Fibroblast of skin of back (primary cell): ENCODE results near the gene APOM.

ENCODE experiments used
- DNase-seq: peaks from one replicate; pipeline ENCODE4 v3.0.0-alpha.2; 2013

APOM gene

DNA sequence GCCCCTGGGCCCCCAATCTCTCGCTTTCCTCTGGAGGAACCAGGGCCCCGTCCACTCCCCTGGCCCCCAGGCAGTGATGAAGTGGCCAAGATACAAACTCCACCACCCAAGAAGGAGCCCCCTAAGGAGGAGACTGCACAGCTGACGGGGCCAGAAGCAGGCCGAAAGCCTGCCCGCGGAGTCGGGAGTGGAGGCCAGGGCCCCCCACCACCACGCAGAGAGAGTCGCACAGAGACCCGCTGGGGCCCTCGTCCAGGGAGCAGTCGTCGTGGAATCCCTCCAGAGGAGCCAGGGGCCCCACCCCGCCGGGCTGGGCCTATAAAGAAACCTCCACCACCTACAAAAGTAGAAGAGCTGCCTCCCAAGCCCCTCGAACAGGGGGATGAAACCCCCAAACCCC lies 24.5 kb upstream of the APOM start:
- DNase-seq, result no peak

DNA sequence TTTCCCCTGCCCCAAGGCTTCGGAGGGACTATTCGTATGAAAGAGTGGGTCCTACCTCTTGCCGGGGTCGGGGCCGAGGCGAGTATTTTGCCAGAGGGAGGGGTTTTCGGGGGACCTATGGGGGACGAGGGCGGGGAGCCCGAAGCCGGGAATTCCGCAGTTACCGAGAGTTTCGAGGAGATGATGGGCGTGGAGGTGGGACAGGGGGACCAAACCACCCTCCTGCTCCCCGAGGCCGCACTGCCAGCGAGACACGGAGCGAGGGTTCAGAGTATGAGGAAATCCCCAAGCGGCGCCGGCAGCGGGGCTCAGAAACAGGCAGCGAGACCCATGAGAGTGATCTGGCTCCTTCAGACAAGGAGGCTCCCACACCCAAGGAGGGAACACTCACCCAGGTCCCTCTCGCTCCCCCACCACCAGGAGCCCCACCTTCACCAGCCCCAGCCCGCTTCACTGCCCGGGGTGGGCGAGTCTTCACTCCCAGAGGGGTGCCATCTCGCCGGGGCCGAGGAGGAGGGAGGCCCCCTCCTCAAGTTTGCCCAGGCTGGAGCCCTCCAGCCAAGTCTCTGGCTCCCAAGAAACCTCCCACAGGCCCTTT lies 23.9 kb upstream of the APOM start:
- DNase-seq, result no peak

DNA sequence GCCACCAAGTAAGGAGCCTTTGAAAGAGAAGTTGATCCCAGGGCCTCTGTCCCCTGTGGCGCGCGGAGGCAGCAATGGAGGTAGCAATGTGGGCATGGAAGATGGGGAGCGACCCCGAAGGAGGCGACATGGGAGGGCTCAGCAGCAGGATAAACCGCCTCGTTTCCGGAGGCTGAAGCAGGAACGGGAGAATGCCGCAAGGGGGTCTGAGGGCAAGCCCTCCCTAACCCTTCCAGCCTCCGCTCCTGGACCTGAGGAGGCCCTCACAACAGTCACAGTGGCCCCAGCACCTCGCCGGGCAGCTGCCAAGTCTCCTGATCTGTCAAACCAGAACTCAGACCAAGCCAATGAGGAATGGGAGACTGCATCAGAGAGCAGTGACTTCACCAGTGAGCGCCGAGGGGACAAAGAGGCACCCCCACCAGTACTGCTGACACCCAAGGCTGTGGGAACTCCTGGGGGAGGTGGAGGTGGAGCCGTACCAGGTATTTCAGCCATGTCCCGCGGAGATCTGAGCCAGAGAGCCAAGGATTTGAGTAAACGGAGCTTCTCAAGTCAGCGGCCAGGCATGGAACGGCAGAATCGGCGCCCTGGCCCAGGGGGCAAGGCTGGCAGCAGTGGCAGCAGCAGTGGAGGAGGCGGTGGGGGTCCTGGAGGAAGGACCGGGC lies 23.3 kb upstream of the APOM start:
- DNase-seq, result no peak

DNA sequence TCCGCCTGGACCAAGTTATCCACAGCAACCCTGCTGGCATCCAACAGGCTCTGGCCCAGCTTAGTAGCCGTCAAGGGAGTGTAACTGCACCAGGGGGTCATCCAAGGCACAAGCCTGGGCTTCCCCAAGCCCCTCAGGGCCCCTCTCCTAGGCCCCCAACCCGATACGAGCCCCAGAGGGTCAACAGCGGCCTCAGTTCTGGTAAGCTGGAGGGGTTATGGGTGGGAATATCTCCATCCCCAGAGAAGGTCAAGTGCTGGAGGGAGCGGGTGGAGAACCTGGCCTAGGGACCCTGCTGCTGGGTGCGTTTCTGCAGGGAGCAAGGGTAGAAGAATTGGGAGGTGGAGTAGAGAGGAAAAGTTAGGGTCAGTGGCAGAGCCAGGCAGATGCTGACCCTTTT lies 22.2 kb upstream of the APOM start:
- no peak for DNase-seq

DNA sequence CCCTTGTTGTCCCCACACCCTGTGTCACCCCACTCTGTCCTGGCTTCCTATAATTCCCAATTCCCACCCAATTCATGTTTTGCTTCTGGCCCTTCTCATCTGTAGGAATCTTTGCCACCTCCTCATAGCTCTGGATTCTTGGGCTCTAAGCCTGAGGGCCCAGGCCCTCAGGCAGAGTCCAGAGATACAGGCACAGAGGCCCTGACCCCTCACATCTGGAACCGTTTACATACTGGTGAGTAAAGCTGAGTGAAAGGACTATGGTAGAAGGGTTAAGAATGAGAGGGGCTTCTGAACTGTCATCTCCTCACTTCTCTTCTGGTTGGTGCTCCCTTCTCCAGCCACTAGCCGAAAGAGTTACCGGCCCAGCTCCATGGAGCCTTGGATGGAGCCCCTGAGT lies 21.6 kb upstream of the APOM start:
- no peak for DNase-seq

DNA sequence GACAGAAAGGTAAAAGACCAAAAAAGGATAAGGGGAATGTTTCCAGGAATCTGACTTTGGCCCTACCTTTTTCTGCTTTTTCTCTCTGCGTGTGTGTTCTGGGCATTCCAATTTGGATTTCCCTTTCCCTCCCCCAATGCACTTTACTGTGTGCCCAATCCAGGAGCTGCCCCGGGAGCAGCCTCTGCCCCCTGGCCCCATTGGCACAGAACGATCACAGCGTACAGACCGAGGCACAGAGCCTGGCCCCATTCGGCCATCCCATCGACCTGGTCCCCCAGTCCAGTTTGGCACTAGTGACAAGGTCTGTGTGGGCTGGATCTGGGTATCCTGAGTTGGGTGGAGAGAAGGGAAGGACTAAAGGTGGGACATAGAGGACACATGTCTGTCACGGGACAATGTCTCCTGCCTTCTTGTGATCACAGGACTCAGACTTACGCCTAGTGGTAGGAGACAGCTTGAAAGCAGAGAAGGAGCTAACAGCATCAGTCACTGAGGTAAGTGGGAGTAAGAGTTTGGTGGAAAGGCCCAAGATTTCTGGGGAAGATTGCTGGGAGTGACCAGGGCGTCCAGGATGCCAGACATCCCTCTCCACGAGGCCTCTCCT lies 20.6 kb upstream of the APOM start:
- DNase-seq, result no peak

DNA sequence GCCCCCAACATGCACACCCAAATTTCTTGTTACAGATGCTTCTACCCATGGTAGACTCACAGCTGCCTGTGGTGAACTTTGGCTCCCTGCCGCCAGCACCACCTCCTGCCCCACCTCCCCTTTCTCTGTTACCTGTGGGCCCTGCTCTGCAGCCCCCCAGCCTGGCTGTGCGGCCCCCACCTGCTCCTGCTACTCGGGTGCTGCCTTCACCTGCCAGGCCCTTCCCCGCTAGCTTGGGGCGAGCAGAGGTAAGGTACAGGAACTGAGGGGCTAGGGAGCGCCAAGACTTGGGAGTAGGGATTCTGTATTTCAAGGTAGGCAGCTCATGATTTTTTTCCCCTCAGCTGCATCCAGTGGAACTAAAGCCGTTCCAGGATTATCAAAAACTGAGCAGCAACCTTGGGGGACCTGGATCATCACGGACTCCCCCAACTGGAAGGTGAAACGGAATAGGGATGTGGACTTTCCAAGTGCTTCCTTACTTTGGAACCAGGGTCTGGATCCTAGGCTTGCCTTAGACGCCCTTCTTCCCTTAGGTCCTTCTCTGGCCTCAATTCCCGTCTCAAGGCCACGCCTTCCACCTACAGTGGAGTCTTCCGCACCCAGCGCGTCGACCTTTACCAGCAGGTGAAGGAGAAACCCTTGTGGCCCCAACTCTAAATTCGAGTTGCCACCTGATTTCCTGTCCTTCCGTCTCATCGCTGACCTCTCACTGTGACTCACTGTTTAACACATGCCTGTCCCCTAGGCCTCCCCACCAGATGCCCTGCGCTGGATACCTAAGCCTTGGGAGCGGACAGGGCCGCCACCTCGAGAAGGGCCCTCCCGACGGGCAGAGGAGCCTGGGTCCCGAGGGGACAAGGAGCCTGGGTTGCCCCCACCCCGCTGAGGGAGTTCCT lies 18.7 kb upstream of the APOM start:
- DNase-seq, result no peak

DNA sequence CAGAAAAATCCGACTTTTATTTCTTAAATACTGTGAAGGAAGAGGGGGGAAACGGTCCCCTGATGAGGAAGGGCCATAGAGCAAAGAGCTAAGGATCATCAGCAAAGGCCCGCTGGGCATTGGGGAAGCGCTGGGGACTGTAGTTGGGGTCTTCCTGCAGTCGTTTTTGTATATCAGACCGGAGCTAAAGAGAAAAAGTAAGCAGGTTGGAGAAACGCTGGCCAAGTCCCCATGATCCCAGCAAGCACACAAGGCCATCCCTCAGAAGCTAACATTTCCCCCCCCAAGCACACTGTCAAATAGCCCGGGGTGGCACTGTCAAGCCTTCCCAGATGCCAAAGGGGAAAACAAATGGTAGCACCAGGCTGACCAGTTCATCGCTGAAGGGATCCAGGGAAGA lies 16.7 kb upstream of the APOM start:
- no peak for DNase-seq

DNA sequence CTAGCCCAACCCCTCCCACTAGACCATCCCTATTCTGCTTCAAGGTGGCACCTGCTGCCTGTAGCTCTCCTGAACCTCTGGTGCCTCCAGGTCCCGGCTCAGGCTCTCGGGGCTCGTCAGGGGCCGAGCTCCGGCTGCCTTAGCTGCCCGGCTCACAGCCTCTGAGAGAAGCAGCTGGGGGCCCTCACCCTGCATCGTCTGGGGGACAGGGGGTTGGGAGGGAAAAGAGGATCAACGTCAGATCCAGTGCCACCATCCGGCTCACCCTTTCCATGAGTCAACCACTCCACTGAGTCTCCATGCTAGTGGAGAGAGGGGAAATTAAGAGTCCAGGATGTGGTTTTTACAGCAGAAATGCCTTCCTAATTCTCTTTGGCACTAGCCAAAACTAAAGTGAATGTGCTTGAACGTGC lies 16.2 kb upstream of the APOM start:
- peak; percentile 40 for DNase-seq

DNA sequence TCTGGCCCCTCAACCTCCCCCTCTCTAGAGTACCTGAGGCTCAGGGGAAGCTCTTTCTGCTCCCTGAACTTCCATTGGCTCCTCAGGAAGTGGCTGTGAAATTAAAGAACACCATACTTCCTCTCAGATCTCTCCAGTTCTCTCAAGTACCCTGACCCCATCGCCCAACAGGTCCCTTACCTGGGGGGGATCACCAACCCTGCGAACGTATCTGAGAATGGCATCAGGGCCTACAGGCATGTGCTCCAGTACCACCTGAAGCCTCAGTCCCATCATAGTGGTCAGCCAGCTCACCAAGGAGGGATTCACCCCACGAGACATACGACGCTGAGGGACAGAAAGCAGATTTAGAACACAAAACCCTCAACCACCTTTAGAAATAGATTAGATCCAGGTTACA lies 15.1 kb upstream of the APOM start:
- DNase-seq, result no peak

DNA sequence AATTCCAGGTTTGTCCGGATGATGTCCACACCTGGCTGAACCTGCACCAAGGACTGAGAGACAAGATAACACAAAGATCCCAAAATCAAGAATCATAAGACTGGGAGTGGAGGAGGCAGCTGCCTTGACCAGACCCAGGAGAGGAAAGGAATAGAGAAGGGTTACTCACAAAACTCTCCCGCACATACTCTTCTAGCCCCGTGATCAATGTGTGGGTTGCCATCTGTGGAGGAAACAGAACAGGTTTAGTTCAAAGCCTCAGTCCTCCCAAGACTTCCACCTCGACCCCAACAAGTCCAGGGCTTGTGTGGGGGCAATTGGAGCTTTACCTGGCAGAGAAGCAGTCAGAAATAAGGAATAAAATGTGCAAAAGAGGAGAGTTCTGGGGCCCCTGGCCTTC lies 14.3 kb upstream of the APOM start:
- no peak for DNase-seq

DNA sequence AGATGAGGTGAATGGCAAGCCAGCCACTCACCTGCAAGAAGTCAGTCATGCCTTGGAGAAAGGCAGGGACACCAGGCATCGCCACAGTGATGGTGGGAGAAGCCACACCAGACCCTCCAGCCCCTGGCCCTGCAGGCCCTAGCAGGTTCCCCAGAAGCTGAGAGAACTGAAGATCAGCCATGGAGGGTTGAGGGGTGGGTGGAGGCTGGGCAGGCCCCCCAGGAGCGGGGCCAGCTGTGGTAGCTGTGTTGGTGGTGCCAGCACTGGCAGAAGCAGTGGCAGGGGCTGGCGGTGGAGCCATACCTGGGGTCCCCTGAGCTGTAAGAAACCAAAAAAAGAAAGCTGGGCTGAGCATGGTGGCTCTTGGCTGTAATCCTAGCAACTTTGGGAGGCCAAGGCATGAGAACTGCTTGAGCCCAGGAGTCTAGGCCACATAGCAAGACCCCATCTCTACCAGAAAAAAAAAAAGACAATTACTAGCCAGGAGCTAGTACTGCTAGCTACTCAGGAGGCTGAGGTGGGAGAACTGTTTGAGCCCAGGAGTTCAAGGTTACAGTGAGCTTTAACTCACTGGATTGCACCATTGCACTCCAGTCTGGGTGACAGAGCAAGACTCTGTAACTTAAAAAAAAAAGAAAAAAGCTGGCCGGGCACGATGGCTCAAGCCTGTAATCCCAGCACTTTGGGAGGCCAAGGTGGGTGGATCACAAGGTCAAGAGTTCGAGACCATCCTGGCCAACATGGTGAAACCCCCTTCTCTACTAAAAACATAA lies 12.7 kb upstream of the APOM start:
- DNase-seq, result no peak

DNA sequence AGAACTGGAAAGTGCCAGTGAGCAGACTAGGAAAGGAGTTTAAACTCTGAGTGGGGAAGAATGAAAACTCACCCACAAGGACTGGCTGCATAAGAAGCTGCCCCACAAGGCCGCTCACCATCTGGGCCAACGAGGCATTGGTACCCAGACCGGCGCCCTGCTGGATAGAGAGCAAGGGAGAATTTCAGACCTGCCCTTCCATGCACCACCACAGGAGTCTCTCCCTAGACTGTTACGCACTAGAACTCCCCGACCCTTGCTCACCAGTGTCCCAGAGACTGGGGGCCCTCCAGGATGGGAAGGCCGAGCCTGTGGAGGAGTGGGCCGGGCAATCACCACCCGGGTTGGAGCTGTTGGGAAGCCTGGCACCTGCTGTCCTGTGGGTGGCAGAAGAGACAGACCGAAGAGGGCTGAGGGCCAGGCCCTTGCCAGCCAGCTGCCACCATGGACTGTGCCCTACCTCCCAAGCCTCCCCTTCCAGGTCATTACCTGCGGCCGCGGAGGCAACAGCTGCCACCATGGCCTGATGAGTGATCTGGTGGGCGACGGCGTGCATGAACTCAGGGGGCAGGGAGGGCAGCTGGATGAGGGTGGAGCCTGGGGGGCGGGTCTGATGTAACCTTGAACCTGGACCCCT lies 11.8 kb upstream of the APOM start:
- DNase-seq, result no peak

DNA sequence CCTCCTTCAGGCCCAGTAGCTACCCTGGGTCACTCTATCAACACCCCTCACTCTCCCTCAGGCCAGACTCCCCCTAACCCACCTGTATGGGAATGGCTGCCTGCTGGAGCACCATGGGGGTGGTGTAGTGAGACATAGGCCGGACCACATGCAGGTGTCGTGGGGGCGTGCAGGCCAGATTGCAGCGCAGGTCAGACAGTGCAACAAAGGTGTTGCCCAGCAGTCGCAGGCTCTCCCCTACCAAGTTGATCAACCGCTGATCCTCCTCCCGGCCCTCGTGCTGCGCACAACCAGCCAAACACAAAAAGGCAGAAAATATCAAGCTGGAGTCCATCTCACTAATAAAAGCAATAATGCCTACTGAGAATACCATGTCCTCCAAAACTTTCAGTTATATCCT lies 10.4 kb upstream of the APOM start:
- DNase-seq, result no peak

DNA sequence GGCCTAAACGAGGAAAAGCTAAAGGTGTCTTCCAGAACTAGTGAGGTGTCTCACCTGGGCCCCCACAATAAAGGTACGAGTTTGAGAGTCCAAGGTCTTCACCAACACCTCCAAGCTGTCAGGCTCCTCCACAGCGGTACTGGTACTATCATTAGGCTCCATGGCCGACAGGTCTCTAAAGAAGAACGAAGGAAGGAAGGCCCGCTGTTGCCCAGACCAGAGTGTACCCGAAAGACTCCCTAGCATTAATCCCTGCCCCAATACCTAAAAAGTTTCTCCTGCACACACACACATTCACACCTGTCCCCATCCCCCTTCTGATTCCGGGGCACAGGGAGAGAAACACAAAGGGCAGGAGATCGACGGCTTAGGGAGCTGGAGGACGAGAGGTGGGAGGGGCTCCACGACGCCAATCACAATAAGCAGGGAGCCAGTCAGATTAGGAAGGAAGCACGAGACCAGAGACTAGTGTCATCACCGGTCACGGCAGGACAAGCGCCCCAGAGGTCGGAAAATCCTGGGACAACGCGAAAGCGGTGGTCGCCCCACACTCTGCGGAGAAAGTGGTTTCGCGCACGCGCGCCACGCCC lies 4.0 kb upstream of the APOM start:
- DNase-seq, result peak; percentile 81

DNA sequence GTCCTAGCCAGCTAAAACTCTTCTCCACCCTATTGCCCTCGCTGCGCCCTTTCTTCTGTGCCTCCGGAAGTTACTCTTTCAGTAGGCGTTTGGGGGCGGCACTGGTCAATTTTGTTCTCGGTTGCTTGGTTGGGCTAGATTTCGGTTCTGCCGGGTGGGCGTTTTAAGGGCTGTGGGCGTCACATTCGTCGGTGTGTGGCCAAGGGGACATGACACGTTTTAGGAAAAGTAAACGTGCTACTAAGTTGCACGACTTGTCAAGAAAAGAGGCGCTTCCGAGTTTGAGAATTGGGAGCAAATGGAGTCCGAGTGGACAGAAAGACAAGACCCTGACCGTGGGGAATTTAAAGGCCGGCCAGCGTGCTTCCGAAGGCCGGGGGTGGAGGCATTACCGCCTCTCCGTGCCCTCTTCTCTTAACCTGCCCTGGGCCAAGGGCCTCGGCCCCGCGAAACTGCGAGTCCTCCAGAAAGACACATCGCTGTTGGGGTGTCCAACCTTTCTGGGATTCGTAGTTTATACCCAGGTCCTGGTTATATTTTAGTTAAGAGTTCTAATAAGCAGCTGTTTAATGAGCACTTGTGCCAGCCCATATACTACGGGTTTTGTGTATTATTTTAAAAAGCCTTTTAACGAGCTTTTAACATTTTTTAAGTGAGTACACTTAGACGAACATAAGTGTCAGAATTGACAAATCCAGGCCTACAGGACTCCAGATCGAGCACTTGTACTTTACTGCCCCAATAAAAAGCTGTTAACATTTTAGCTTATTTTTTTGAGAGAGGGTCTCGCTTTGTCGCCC lies 2.6 kb upstream of the APOM start:
- DNase-seq, result peak; percentile 94

DNA sequence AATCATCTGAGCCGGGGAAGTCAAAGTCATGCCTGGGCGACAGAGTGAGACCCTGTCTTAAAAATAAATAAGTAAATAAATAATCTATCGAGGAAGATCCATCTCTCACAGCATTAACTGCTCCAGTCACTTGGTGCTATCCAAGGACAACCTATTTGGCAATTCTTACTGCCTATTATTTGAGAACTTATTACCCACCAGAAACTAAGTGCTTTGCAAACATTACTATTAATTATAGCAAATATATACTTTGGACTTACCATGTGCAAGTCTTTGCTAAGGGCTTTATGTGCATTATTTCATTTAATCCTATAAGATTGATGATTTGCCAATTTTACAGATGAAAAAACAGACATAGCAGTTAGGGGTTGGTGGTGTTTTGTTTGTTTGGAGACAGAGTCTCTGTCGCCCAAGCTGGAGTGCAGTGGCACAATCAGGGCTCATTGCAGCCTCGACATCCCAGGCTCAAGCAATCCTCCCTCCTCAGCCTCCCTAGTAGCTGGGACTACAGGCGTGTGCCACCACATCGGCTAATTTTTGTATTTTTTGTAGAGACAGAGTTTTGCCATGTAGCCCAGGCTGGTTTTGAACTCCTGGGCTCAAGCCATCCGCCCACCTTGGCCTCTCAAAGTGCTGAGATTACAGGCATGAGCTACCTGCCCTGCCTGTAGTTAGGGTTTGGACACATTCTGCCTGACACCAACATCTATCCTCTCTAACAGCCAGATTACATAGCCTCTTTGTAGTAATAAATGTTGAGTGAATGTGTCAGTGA lies 933 bp upstream of the APOM start:
- DNase-seq, result no peak

DNA sequence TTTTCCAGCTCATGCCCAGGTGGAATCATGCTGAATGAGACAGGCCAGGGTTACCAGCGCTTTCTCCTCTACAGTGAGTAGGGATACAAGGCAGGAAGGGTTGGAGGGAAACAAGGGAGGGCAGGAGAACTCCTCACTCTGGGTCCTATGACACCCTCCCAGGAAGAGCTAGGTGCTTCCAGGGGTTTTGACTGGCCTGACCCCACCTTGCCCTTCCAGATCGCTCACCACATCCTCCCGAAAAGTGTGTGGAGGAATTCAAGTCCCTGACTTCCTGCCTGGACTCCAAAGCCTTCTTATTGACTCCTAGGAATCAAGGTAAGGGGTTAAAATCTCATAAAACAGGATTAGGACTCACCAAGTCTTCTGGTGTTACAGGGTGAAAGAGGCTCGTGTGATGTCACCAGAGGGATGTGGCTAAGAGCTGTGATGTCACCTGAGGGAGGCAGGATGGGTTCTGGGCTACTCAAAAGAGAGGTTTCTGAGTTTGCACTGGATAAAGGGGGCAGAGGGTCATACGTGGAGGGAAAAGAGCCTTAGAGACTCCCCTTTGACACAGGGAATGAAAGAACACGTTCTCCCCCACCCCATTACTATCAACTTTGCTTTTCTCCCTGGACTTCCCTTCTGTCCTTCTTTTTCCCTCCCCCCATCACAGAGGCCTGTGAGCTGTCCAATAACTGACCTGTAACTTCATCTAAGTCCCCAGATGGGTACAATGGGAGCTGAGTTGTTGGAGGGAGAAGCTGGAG lies 1.9 kb downstream of the APOM start:
- no peak for DNase-seq

DNA sequence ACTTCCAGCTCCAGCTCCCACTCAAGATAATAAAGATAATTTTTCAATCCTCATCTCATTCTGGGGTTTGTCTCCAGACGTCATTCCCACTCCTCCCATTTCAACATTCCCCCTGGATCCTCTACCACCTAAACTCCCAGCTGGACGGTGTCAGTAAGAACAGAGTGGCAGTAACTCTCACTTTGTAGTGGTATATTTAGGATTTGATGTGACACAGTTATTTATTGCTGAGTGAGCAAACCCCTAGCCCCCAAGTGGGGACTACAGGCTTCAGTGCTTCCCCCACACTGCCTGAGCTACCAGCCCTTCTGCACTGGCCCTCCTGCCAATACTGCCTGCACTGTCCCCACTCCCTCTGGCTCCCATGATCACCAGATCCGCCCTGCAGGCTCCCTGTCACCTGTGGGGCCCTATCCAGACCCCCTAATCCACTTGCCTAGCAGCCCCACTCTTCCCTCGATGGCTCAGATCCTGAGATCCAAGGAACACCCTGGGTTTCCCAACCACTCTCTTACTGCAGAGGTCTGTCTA lies 2.5 kb downstream of the APOM start:
- no peak for DNase-seq
